ENCODE data around the gene NUP62.
A peak's percentile ranks its signal among the peaks of the same experiment; 100 is the strongest.

The NUP62 gene

GRCh38 chr19:49861107-49861506, 68.2 kb downstream of the NUP62 start:
- Histone ChIP-seq H3K9ac (ENCODE audit: low read depth, low read length) (no peak overlapping the region), H3K9me3 (ENCODE audit: insufficient read depth, low read depth, low read length) (no peaks in the 10 kb centered on the region), H3K4me1 (ENCODE audit: insufficient read depth, low read length) (no peaks in the 10 kb centered on the region), H3K27me3 (ENCODE audit: insufficient read depth, low read length) (no peaks in the 10 kb centered on the region), H3K4me3 (ENCODE audit: low read length) (no peak overlapping the region), H3K36me3 (ENCODE audit: insufficient read depth, low read length) (peaks cover 76% of the 10 kb centered on the region), H3K27ac (ENCODE audit: low read depth, low read length) (peak overlapping the region; percentile 56; the same call in 1 of the 2 replicates)
- 61% methylated on average over 13 of the region's 13 CpGs for WGBS

GRCh38 chr19:49860336-49861102, 68.8 kb downstream of the NUP62 start:
- 90% methylated on average over 17 of the region's 17 CpGs for WGBS
- H3K4me3 ChIP-seq (ENCODE audit: low read length), result no peak overlapping the region
- no peaks in the 10 kb centered on the region for H3K9me3 ChIP-seq (ENCODE audit: insufficient read depth, low read depth, low read length)
- no peaks in the 10 kb centered on the region for H3K4me1 ChIP-seq (ENCODE audit: insufficient read depth, low read length)
- H3K36me3 ChIP-seq (ENCODE audit: insufficient read depth, low read length), result peaks cover 82% of the 10 kb centered on the region
- no peaks in the 10 kb centered on the region for H3K27me3 ChIP-seq (ENCODE audit: insufficient read depth, low read length)
- H3K9ac ChIP-seq (ENCODE audit: low read depth, low read length), result no peak overlapping the region
- peak overlapping the region; percentile 56; the same call in 1 of the 2 replicates for H3K27ac ChIP-seq (ENCODE audit: low read depth, low read length)

- no peak overlapping the region for H3K27ac ChIP-seq (ENCODE audit: low read depth, low read length)
- H3K9ac ChIP-seq (ENCODE audit: low read depth, low read length), result no peak overlapping the region
- no peaks in the 10 kb centered on the region for H3K27me3 ChIP-seq (ENCODE audit: insufficient read depth, low read length)
- H3K9me3 ChIP-seq (ENCODE audit: insufficient read depth, low read depth, low read length), result no peaks in the 10 kb centered on the region
- H3K36me3 ChIP-seq (ENCODE audit: insufficient read depth, low read length), result peaks cover 86% of the 10 kb centered on the region
- no peaks in the 10 kb centered on the region for H3K4me1 ChIP-seq (ENCODE audit: insufficient read depth, low read length)
- 94% methylated on average over 22 of the region's 22 CpGs for WGBS
- H3K4me3 ChIP-seq (ENCODE audit: low read length), result no peak overlapping the region
Observed at GRCh38 chr19:49859682-49860335, 69.5 kb downstream of the NUP62 start.

GRCh38 chr19:49858088-49858985, 71.0 kb downstream of the NUP62 start:
- no peak overlapping the region for H3K9ac ChIP-seq (ENCODE audit: low read depth, low read length)
- H3K9me3 ChIP-seq (ENCODE audit: insufficient read depth, low read depth, low read length), result no peaks in the 10 kb centered on the region
- no peak overlapping the region for H3K4me3 ChIP-seq (ENCODE audit: low read length)
- 94% methylated on average over 37 of the region's 37 CpGs for WGBS
- no peaks in the 10 kb centered on the region for H3K27me3 ChIP-seq (ENCODE audit: insufficient read depth, low read length)
- H3K27ac ChIP-seq (ENCODE audit: low read depth, low read length), result peak overlapping the region; percentile 30; the same call in 1 of the 2 replicates
- H3K36me3 ChIP-seq (ENCODE audit: insufficient read depth, low read length), result peaks cover 78% of the 10 kb centered on the region
- H3K4me1 ChIP-seq (ENCODE audit: insufficient read depth, low read length), result 0 out of 2 replicates have a peak, but pooled peaks cover 3% of the 10 kb centered on the region

GRCh38 chr19:49857838-49858087, 71.5 kb downstream of the NUP62 start:
- Histone ChIP-seq H3K36me3 (ENCODE audit: insufficient read depth, low read length) (peaks cover 77% of the 10 kb centered on the region), H3K27me3 (ENCODE audit: insufficient read depth, low read length) (no peaks in the 10 kb centered on the region), H3K4me3 (ENCODE audit: low read length) (no peak overlapping the region), H3K4me1 (ENCODE audit: insufficient read depth, low read length) (peaks cover 7% of the 10 kb centered on the region), H3K9me3 (ENCODE audit: insufficient read depth, low read depth, low read length) (no peaks in the 10 kb centered on the region), H3K27ac (ENCODE audit: low read depth, low read length) (no peak overlapping the region), H3K9ac (ENCODE audit: low read depth, low read length) (no peak overlapping the region)
- WGBS, result 90% methylated on average over 5 of the region's 5 CpGs

- 93% methylated on average over 26 of the region's 26 CpGs for WGBS
- Histone ChIP-seq H3K27ac (ENCODE audit: low read depth, low read length) (no peak overlapping the region; the same call in 1 of the 2 replicates), H3K9me3 (ENCODE audit: insufficient read depth, low read depth, low read length) (no peaks in the 10 kb centered on the region), H3K9ac (ENCODE audit: low read depth, low read length) (no peak overlapping the region), H3K27me3 (ENCODE audit: insufficient read depth, low read length) (no peaks in the 10 kb centered on the region), H3K36me3 (ENCODE audit: insufficient read depth, low read length) (peaks cover 79% of the 10 kb centered on the region), H3K4me3 (ENCODE audit: low read length) (no peak overlapping the region), H3K4me1 (ENCODE audit: insufficient read depth, low read length) (peaks cover 12% of the 10 kb centered on the region)
Observed at GRCh38 chr19:49857061-49857837, 72.1 kb downstream of the NUP62 start.
